LHCN-M2 (cell line): ENCODE measurements around the gene ESR2. TPM values are rescaled to one million over a fixed set of nuclear protein-coding genes. Genes with fewer than 3 reads are reported as not detected.
"Not testable (repeated sequence)": the region's sequence is repeated elsewhere in the genome, so short reads cannot be mapped to it uniquely, and the experiment has no call there.

ENCODE experiments used
- DNase-seq: peaks from one replicate; pipeline ENCODE4 v3.0.0-alpha.2; 2012; ENCODE audit warnings: low read depth
- total RNA-seq: library from RNA; depleted of rRNA; stranded (reverse); fragments of >200 nt; gene quantifications from 2 replicates; pipeline ENCODE4 v1.2.3, GENCODE V29; 2014; rRNA removed

The ESR2 gene
- total RNA-seq, 1 experiment from 2014 or later = 0.57 TPM

DNA sequence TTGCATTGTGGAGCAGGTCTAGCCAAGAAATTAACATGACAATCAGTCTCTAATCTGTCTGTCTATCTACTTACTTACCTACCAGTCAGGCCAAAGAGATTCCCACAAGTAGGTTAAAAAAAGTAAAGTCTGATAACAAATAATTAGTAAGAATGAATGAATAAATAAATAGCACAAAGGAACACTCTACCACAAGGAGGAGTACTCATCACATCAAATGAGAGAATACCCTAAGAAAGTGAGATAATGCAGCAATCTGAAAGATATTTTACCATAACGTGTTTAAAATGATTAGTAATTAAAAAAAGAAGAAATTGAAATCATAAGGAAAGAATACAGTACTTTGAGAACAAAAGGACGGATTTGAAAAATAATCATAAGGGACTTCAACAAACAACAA is 254.1 kb downstream of the ESR2 start:
- DNase-seq = peak; percentile 32

- no peak for DNase-seq
Observed at GRCh38 chr14:64038841-64039542, 255.2 kb downstream of the ESR2 start.

DNA sequence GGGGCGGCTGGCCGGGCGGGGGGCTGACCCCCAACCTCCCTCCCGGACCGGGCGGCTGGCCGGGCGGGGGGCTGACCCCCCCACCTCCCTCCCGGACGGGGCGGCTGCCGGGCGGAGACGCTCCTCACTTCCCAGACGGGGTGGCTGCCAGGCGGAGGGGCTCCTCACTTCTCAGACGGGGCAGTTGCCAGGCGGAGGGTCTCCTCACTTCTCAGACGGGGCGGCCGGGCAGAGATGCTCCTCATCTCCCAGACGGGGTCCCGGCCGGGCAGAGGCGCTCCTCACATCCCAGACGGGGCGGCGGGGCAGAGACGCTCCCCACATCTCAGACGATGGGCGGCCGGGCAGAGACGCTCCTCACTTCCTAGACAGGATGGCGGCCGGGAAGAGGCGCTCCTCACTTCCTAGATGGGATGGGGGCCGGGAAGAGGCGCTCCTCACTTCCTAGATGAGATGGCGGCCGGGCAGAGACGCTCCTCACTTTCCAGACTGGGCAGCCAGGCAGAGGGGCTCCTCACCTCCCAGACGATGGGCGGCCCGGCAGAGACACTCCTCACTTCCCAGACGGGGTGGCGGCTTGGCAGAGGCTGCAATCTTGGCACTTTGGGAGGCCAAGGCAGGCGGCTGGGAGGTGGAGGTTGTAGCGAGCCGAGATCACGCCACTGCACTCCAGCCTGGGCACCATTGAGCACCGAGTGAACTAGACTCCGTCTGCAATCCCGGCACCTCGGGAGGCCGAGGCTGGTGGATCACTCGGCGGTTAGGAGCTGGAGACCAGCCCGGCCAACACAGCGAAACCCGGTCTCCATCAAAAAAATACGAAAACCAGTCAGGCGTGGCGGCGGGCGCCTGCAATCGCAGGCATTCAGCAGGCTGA is 256.1 kb downstream of the ESR2 start:
- not testable (repeated sequence) for DNase-seq

DNA sequence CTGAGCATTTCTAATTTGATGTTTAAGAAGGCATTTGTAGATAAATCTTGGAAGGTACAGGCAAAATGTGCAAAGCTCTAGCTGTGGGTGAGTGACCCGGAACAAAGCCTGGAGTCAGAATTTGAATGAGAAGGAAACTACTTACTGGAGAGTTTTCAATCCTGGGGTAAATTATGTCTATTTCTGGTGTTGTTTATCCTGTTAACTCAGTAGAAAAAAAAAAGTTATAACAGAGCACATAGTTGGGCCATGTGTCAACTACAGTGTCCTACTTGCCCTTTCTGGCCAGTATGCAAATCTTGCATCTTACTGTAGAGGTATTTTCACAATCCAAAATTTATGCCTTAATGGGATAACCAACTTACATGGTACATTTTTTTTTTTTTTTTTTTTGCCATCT is 259.0 kb downstream of the ESR2 start:
- DNase-seq = peak; percentile 25

Other genes with a start within 250 kb of the ESR2 start
- 68.9 and 82.1 TPM in 2 replicates for gene MTHFD1, start 94.0 kb upstream of the ESR2 start, total RNA-seq
- gene AKAP5, start 171.1 kb upstream of the ESR2 start, total RNA-seq = 0.13 and 0.40 TPM in 2 replicates
- 4.8 and 7.0 TPM in 2 replicates for gene ZBTB25, start 209.5 kb upstream of the ESR2 start, total RNA-seq
- 51.2 and 54.2 TPM in 2 replicates for gene ZBTB1, start 210.4 kb upstream of the ESR2 start, total RNA-seq
- 16.7 TPM in 2 replicates for gene HSPA2, start 246.4 kb upstream of the ESR2 start, total RNA-seq